ENCODE measurements around the gene STK38.

Gene STK38

GRCh38 chr6:36563237-36563927, 16.1 kb upstream of the STK38 start:
- no peak for DNase-seq

- DNase-seq, result no peak
These were observed 13.5 kb upstream of the STK38 start for GRCh38 chr6:36560822-36561221.

GRCh38 chr6:36559011-36559793, 11.9 kb upstream of the STK38 start:
- no peak for DNase-seq

GRCh38 chr6:36556281-36556680, 9.0 kb upstream of the STK38 start:
- DNase-seq, result no peak

GRCh38 chr6:36555750-36556252, 8.5 kb upstream of the STK38 start:
- no peak for DNase-seq

GRCh38 chr6:36550473-36551000, 3.3 kb upstream of the STK38 start:
- DNase-seq, result no peak

GRCh38 chr6:36548401-36548743, 1.1 kb upstream of the STK38 start:
- DNase-seq, result no peak

GRCh38 chr6:36547646-36548400, 544 bp upstream of the STK38 start:
- no peak for DNase-seq

GRCh38 chr6:36546308-36546919, 865 bp downstream of the STK38 start:
- no peak for DNase-seq

- DNase-seq, result no peak
These were observed 1.4 kb downstream of the STK38 start for GRCh38 chr6:36545767-36546307.

- peak; percentile 61 for DNase-seq
These were observed 3.1 kb downstream of the STK38 start for GRCh38 chr6:36544228-36544627.

- DNase-seq, result no peak
These were observed 5.2 kb downstream of the STK38 start for GRCh38 chr6:36542041-36542440.

GRCh38 chr6:36539814-36540568, 7.3 kb downstream of the STK38 start:
- DNase-seq, result no peak

GRCh38 chr6:36536873-36537547, 10.3 kb downstream of the STK38 start:
- DNase-seq, result no peak

- no peak for DNase-seq
These were observed 14.0 kb downstream of the STK38 start for GRCh38 chr6:36533321-36533720.

GRCh38 chr6:36526066-36526465, 21.2 kb downstream of the STK38 start:
- DNase-seq, result no peak

- DNase-seq, result no peak
These were observed 21.9 kb downstream of the STK38 start for GRCh38 chr6:36525346-36525745.

GRCh38 chr6:36524871-36525270, 22.4 kb downstream of the STK38 start:
- no peak for DNase-seq

GRCh38 chr6:36523936-36524499, 23.3 kb downstream of the STK38 start:
- DNase-seq, result no peak

GRCh38 chr6:36523451-36523850, 23.8 kb downstream of the STK38 start:
- DNase-seq, result no peak

- DNase-seq, result no peak
These were observed 27.9 kb downstream of the STK38 start for GRCh38 chr6:36519352-36519751.
